Measurements from ENCODE around the gene HOXA3. TPM values are rescaled to one million over a fixed set of nuclear protein-coding genes. Genes with fewer than 3 reads are reported as not detected.

Gene HOXA3
- total RNA-seq, 1 donor from 2014 or later = 4.9 TPM

DNA sequence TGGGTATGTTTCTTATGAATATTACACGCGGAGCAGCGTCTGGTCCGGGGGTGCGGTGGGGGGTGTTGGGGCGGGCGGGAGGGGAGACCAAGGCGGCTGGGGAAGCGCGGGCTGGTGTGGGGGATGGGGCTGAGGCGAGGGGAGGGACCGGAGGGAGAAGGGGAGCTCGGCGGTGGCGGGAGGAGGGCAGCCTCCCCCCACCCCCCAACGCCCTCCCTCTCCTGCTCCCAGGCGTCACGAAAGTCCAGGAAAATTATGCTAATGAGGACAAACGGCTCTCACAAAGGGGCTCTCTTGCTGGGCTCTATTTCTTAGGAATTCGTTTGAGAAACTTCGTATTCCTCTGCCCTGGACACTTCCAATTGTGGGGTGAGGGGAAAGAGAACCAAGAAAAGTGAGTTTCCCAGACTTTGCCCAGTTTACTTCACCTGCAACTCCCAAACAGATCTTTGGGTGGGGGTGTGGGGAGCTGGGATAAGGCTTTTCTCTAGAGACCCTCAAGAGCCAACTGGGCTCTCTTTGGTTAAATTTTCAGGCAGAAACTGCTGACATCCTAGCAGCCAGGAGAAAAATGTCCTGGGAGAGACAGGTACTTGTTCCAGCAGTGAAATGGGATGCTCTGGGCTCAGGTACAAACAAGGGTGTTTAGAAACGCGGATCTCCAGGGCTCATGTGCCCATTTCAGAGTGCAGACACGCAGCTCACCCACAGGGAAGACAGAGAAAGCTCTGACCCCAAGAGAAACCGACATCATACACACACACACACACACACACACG lies 38.2 kb downstream of the HOXA3 start:
- no peak for DNase-seq

DNA sequence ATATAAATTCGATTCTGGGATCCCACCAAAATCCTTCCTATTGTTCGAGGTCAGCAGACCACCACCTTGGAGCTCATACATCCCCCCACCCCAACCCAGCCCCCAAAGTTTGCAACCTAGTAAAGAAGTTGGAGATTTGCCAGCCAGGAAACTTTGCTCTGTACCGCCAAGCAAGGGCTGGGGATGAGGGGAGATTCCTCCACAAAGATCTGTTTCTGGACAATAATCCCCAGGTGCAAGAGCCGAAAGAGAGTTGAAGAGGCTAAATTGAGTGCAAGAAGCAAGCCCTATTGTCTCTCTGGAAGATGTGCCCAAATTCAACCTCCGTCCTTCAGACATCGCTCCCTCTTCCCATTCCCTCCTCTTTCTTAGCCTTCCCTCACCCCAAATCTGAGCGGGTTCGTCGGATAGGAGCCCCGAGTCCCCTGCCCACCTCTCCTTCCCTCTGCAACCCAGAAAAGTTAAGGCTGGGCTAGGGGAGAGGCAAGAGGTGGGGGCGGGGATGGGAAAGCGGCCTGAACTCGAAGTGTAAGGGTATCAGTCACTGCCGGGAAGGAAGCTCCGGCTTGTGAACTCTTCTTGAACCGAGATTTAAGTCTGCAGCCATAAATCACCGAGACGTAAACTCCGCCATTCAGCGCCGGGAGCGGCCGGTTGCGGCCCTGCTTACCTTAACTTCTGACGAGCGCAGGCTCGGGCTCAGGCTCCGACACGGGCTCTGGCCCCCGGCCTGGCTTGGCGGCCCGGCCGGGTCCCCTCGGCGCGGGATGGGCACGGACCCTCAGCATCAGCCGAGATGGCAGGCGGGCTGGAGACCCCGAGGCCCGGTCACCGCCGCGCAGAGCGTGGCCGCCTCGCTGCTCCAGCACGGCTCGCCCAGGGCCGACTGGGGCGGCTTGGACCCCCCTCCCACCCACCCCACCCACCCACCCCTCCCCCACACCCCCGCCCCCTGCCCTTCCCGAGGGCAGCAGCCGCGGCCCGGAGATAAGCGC lies 39.1 kb downstream of the HOXA3 start:
- DNase-seq = no peak

DNA sequence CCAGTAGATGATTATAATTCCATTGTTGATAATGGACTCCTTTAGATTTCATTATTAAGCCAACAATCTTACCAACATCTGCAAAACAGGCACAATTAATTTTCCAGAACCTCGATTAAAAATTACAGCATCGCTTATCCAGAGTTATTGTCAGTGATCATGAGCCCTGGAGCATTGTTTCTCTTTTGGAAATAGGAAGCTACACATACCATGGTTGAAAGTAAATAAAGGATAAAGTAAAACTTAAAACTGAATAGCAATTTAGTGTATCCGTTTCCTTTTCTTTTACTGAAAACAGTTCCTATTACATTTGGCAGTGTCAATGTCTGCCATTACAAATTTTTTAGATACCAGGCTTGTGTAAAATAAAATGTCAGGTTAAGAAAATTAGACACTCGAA lies 40.0 kb downstream of the HOXA3 start:
- DNase-seq = no peak

DNA sequence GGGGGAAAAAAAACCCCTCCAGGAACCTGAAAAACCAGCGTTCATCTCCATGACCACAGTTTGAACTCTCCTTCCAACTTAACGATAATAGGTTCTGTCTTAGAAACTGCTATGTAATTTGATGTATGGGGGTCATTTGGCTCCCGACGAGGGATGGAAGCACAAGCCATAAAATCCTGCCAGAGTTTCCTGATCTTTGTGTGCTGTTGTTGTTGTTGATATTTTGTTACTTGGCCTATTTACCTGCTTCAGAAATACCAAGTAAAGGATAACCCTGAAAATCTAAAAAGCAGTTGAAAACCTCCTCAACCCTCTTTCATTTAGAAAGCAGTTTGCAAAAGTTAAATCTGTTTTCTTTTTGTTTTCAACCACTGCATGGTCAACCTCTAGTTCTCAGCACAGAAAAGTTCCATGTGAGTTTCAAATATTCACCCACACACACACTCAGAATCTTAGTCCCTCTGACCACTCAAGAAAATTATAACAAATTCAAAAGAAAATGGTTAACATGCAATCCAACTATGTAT lies 40.6 kb downstream of the HOXA3 start:
- no peak for DNase-seq

DNA sequence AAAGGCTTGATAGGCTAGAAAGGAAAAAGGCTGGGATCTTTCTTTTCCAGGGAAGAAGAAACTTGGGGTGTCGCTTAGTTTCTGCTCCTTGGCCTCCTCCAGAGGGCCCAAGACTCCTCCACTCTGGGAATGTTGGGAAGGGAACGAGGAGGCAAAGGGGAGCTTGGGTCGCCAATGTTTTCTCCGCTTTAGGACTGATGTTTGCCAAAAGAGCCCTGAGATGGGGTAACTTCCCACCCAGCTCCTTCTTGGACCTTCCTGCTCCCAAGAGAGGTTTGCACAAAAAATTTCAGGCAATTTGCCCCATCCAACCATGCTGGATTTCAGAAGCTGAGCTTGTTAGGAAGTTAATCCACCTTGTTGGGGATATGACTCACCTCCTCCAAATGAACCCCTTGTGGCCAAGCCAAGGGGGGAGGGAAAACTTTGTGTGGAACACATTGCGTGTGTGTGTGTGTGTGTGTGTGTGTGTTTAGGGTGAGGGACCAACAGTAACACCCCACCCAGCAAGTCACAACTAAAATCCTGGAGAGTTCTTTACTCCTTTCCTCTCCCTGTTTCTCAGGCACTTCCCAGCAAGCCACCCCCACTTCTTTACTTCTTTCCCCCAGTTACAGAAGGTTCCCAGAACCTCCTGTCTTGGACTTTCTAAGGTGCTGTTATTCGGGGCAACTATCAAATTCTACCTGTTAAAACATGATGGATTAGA lies 41.2 kb downstream of the HOXA3 start:
- no peak for DNase-seq

DNA sequence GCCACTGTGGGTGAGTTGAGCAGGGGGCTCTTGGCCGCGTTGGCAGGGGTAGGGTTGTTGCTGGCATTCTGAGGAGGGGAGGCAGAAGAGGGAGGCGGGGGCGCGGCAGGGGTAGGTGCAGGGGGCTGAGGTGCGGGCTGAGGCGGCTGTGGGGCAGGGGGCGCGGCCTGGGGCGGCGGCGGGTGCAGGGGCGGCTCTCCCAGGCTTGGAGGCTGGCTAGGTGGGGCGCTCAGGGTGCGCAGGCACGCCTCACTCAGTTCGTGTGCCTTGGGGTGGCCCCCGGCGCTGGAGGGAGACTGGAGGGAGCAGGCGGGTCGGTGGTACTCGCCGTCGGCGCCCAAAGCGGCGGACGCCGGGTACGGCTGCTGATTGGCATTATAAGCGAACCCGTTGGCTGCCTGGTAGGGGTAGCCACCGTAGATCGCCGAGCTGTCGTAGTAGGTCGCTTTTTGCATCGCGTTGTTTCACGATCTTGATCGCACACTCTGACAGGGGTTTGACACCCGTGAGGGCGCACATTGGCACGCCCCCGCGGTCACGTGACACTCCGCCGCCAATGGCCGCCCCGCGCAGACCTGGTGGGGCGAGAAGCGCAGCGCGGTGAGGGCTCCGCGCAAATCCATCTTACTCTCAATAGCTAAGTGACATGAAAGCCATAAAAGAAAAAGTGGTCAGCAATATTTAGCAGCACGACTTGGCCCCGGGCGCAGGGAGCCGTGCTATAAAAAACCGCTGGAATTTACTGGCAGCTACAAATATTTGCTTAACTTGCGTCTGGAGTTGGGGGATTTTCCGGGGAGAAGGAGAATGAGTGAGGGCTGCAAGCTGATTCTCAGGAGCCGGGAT lies 42.0 kb downstream of the HOXA3 start:
- DNase-seq = no peak

DNA sequence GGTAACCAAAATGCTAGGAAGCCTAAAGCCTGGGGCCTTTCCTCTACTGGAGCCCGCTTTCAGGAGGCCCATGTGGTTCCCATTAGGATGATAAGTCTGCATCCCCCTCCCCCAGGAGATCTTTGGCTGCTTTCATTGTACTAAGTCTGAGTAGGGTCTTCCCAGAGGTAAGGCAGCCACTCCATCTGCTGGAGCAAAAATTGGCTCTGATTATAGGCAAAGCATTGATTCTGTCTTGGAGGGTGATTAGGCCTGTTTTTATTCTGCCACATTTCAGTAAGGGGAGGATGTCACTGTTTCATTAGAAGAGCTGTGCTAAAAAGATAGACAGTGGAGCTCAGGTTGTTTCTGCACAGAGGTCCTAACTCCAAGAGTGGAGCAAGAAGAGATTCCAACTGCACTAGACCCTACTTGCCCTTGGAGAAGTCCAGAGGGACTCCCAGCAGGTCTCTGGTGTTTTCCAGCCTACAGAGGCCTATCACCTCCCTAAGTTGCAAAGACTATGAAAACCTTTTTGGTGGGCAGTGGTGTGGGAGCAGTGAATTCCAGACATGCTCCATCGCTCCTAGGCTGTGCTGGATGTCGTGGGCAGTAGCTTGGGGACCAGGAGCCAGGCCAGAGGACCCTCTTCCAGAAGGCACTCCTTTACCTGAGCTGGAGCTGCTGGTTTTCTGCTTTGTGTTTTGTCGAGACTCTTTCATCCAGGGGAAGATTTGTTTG lies 42.8 kb downstream of the HOXA3 start:
- no peak for DNase-seq

DNA sequence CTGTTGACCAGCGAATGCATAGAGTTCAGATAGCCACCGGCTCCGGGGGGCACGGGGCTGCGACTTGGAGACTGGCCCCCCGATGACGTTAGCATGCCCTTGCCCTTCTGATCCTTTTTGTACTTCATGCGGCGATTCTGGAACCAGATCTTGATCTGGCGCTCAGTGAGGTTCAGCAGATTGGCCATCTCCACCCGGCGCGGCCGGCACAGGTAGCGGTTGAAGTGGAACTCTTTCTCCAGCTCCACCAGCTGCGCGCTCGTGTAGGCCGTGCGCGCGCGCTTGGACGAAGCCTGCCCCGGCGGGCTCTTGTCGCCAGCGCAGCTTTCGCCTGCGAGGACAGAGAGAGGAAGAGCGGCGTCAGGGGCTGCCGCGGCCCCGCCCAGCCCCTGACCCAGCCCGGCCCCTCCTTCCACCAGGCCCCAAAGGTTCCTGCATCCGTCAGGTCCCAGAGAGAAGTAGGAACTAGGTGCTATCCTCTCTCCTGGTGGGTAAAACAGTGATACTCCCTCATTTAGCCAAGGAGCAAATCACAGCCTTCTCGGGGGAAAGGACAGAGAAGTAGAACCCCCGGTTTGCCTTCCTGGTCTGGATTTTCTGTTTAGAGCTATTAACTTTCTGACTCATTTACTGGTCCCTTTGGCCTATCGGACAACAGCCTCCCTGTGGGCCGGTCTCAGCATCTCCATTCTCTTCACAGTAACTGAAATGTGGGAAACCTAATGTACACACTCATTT lies 43.8 kb downstream of the HOXA3 start:
- DNase-seq = no peak

DNA sequence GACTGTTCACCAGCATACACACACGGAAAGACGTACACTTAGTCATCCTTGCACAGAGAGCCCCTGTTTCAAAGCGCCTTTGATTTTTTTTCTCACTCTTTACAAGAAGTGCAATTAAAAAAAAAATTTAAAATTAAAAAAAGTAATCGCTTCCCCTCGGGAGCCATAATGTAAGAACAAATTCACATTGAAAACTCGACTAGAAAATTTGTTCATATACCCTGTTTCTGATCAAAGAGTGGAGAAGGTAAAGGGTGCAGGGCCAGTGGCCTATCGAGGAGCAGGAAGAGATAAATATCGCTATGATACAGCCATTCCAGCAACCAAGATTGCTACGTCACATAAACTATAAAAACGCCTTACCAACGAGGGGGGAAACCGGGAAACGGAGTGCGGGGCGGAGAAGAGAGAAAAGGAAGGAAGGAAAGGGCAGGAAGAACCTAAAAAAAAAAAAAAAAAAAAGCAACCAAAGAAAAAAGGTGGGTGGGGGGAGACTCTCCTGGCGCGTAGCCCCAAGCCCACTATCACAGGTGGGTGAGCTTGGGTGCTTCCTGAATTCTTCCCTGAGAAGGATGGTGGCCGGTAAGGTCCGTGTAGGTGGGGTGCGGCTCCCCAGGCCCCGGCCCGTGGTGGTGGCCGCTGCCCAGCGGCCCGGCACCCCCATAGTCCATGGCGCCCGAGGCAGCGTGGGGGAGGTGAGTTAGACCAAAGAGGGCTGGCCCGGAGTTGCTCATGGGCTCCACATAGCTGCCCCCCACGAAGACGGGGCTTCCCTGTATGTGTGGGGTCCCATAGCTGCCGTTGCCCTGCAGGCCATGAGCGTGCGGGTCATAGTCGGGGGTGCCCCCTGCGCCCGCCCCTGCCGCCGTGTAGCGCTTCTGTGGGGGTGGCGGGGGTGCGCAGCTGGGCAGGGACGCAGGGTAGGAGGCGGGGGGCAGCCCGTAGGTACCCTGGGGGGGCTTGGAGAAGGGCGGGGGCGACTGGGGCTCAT lies 44.7 kb downstream of the HOXA3 start:
- no peak for DNase-seq

DNA sequence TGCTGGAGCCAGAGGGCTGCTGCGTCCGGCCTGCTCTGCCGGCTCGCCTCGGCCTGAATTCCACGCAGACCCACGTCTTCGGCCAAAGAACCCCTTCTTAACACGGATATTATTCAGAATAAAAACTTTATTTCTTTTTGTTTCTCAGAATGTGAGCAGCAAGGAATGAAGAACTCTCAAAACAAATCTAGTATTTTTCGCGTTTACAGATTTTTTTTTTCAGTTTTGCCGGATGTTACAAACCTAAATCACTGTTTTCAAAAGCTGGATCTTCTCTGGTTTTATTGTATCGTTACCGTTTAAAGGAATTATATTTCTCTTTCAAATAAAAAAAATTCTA lies 45.5 kb downstream of the HOXA3 start:
- no peak for DNase-seq

DNA sequence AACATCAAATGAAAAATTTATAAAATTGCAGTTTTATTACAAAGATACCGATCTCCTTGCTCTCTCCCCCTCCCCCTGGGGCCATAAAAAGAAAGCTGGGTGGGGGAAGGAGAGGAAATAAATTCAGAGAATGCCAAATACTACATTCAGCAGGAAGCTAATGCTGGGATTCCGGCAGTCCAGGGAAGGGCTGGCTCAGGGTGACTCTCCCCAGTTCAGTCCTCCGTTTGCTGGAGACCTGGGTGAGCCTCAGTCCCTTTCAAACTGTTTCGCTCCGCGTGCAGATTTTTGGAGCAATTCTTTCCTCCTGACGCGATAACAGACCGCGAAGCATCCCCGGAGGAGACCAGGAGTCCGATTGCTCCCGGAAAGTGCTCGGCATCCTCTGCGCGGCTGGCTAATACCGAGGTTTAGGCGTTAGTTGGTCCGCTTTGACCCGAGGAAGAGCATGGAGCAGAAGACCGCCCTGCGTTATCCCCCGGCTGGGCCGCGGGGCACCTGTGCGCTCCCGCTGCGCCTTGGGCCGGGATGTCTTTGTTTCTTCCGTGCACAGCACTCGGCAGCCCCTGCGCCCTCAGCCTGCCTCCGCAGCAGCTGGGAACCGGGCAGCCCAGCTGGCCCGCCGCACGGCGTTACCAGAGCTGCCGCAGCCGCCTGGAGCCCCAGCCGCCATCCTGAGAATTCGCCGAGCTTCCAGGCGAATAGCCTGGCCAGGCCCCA lies 46.0 kb downstream of the HOXA3 start:
- DNase-seq = no peak

DNA sequence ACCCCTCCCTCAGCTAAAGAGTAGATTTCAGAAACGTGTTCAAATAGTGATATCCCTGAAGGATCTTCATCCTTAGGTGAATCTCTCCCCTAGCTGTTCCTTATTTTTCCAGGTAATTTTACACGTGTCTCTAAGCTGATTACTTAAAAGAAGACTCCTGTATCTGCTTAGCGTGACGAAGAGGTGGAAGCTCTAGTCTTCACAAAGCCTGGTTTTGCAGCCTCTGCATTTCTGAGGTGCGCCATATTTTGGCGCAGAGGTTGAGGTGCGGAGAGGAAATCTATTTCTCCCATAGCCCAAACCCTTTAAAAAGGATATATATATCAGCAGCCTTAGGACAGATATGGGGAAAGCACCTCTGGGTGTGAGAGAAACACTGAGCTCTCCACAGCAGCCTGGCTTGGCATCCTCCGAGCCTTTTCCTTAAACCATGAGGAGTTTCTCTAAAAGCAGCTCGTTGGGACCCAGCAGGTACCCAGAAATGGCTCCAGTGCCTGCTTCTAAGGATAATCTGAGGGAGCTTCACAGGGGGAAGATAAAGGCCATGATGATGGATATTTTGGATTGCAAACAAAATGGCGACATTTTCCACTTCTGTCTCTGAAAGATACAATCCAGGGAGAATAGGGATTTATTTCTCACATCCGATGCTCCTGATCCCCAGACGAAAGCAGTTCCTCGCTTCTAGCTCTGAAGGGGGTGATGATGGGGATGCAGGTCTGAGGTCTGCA lies 46.9 kb downstream of the HOXA3 start:
- DNase-seq = no peak

DNA sequence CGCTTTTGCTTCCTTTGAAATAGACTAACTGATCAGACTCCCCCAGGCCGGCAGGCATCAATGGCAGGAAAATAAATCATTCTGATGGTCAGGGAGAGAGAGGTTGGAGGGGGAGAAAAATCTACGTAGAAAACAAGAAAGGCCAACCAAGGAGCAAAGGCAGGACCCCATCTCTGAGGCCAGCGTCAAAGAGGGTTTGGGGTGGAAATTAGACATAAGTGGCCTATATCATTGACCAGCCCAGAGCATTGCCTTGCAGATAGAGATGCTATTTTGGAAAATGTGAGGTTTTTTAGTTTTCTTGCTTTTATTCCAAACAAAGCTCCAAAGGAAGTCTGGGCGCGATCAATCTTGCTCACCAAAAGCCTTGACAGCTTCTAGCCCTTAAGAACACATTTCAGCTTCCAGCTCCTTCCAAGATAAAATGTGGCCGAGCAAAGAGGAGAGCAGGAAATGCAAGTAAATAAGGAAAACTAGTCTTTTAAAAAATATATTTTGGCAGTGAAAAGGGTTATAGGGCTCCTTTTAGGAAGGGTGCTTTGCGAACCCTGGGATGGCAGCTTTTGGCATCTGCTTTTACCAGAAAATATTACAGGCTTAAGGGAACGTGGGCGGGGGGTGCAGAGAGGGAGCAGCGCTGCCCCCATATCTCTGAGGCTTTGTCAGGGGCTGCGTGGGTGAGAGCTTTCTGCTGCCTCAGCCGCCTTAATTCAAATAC lies 47.9 kb downstream of the HOXA3 start:
- DNase-seq = no peak

DNA sequence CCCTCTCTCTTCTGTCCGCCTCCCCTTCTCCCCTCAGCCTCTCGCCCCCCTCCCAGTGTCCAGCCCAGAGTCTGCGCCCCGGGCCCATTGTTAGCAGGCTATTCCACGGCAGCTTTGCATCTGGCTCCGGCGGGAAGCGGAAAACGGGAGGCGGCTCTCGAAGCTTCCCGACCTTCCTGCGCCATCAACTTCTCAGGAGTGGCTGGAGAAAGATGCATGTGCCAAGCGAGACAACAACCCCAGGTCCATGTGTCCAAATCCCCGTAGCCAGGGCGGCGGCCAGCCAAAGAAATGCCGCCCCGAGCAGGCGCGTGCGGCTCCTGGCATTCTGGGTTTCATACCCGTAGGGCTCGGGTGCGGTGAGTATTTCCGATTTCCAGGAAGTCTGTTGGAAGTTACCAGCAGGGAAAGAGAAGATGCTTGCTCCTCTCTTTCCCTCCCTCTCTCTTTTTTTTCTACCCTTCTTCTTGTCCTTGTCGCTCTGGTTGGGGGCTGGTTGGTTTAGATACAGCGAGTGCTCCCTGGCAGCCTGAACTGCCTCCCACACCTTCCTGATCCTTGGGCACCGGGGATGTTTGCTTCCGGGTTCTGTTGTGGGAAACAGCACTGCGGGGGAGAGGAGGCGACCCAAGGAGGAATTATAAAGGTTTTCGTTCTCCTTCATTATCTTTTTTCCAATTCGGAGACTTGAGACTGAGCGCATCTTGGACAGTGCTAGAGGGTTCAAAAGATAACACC lies 48.7 kb downstream of the HOXA3 start:
- no peak for DNase-seq

DNA sequence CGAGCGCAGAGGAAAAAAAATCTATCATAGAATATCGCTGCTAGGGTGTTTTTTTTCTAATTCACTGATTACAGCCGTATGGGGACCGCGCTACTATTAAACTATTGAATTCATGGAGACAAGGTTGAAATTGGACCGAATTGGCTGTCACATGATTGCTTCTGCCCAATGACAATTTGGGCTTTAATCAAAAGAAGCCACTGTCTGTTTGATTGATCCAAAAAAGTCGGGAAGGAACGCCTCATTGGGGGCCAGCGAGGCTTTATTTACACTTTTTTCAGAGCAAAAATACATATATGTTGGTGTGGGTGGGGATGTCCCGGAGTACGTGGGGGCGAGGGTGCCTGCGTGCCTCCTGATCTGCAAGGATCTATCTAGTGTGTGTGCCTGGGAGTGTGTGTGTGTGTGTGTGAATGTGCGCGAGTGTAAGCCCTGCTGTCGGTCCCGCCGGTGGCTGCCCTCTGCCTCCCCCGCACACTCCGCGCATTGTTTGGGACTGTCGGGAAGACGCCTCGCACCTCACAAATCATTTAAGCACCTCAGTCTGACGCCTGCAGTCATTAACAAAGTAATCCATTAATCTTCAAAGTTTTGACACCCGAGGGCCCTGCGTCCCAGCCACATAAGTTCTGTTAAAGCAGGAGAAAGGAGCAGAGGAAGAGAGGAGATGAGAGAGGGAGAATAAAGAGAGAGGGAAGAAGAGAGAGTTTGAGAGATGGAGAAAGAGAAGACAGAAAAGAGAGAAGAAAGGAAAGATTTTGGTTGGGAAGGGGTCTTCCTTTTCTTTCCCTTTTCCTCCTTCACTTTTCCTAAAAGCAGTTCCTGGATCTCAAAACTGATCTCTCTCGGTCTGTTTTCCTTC lies 49.6 kb downstream of the HOXA3 start, which contains the start of gene HOXA2:
Gene HOXA2, minus strand, starts transcription at position 103 of the 862 bp plus-strand sequence. CDS start 183 bp downstream, outside the sequence.
- DNase-seq = no peak

Data from skin of body (tissue), 2 donors.